RWPE2 (cell line): ENCODE results near the gene RHBDF2.
"Not testable (repeated sequence)": the region's sequence is repeated elsewhere in the genome, so short reads cannot be mapped to it uniquely, and the experiment has no call there.

ENCODE experiments used
- ATAC-seq: fragments of 200-7000 bp; cut with Tn5 transposase; 3 replicates; pipeline ENCODE4 v1.9.1; 2021; ENCODE audit warnings: low read depth
- DNase-seq: peaks from one replicate; pipeline ENCODE4 v3.0.0-alpha.2; 2020; ENCODE audit warnings: low spot score
- H3K27ac ChIP-seq: fragments of 450-650 bp; 2 replicates; pipeline ENCODE4 v1.5.1; 2017; ENCODE audit warnings: mild to moderate bottlenecking; ENCODE audit not compliant: poor library complexity, severe bottlenecking
- H3K27me3 ChIP-seq: fragments of 250-450 bp; sonication (Bioruptor Pico); 2 replicates; pipeline ENCODE4 v1.5.1; 2021; ENCODE audit warnings: mild to moderate bottlenecking, moderate library complexity; ENCODE audit not compliant: insufficient read depth, poor library complexity, severe bottlenecking
- H3K36me3 ChIP-seq: fragments of 250-450 bp; sonication (Bioruptor Pico); 2 replicates; pipeline ENCODE4 v1.5.1; 2020; ENCODE audit warnings: low read depth, mild to moderate bottlenecking, moderate library complexity
- H3K4me1 ChIP-seq: fragments of 250-450 bp; sonication (Bioruptor Pico); 2 replicates; pipeline ENCODE4 v1.5.1; 2021; ENCODE audit warnings: mild to moderate bottlenecking, moderate library complexity; ENCODE audit not compliant: insufficient read depth, poor library complexity, severe bottlenecking
- H3K4me3 ChIP-seq: fragments of 250-450 bp; sonication (Bioruptor Pico); 2 replicates; pipeline ENCODE4 v1.5.1; 2021; ENCODE audit warnings: mild to moderate bottlenecking, moderate library complexity; ENCODE audit not compliant: severe bottlenecking
- H3K9me3 ChIP-seq: fragments of 250-450 bp; sonication (Bioruptor Pico); 2 replicates; pipeline ENCODE4 v1.5.1; 2021; ENCODE audit warnings: mild to moderate bottlenecking, moderate library complexity; ENCODE audit not compliant: severe bottlenecking
- TF ChIP-seq, protein P1 (sequence below): fragments of 450-650 bp; IDR thresholded peaks from one replicate; pipeline ENCODE4 v1.5.1; 2017; ENCODE audit warnings: mild to moderate bottlenecking, moderate library complexity; ENCODE audit not compliant: poor library complexity, severe bottlenecking

Gene RHBDF2

DNA sequence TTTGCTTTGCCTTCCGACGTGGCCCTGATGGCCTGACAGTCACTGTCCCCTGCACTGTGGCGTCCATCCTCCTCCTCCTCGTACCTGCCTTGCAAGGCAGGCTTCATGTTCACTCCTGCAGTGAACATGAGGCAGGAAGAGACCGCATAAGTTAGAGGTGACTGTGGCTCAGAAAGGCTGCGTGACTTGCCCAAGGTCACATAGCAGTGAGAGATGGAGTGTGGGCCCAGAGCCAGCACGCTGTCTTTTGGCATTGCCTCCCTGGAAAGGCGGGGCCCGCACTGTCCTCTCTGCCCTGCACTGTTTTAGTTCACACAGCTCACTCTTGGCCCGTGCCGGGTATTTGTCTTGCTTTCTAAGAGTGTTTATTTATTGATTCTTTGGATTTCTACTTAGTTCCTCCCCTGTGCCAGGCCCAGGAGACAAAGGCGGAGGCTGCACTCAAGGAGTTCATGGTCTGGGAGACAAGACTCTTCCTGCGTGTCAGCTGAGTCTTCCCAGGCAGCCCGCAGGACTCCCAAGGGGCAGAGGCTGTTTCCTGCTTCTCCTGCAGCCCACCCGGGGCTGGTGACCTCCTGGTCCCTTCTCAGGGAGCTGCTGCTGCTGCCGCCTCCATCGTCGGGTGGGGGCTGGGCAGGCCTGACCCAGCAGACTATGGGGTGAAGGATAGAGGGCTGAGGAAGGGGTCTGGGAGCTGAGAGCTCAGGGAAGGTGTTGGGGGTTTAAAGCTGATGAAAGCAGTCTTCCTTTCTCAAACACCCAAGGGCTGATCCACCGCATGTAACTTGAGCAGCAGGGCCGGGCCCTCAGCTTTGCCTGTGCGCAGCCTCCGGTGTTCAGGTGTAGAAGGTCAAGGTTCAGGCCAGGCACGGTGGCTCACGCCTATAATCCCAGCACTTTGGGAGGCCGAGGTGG lies 23.6 kb upstream of the RHBDF2 start:
- Histone ChIP-seq H3K27me3 (no peaks in the 10 kb centered on the region), H3K9me3 (no peaks in the 10 kb centered on the region), H3K4me1 (peaks cover 36% of the 10 kb centered on the region), H3K4me3 (no peak overlapping the region), H3K36me3 (no peaks in the 10 kb centered on the region), H3K27ac (peak overlapping the region; percentile 47)
- TF ChIP-seq, protein P1, sequence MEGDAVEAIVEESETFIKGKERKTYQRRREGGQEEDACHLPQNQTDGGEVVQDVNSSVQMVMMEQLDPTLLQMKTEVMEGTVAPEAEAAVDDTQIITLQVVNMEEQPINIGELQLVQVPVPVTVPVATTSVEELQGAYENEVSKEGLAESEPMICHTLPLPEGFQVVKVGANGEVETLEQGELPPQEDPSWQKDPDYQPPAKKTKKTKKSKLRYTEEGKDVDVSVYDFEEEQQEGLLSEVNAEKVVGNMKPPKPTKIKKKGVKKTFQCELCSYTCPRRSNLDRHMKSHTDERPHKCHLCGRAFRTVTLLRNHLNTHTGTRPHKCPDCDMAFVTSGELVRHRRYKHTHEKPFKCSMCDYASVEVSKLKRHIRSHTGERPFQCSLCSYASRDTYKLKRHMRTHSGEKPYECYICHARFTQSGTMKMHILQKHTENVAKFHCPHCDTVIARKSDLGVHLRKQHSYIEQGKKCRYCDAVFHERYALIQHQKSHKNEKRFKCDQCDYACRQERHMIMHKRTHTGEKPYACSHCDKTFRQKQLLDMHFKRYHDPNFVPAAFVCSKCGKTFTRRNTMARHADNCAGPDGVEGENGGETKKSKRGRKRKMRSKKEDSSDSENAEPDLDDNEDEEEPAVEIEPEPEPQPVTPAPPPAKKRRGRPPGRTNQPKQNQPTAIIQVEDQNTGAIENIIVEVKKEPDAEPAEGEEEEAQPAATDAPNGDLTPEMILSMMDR = no peak
- ATAC-seq (peak; percentile 37), DNase-seq (no peak)

DNA sequence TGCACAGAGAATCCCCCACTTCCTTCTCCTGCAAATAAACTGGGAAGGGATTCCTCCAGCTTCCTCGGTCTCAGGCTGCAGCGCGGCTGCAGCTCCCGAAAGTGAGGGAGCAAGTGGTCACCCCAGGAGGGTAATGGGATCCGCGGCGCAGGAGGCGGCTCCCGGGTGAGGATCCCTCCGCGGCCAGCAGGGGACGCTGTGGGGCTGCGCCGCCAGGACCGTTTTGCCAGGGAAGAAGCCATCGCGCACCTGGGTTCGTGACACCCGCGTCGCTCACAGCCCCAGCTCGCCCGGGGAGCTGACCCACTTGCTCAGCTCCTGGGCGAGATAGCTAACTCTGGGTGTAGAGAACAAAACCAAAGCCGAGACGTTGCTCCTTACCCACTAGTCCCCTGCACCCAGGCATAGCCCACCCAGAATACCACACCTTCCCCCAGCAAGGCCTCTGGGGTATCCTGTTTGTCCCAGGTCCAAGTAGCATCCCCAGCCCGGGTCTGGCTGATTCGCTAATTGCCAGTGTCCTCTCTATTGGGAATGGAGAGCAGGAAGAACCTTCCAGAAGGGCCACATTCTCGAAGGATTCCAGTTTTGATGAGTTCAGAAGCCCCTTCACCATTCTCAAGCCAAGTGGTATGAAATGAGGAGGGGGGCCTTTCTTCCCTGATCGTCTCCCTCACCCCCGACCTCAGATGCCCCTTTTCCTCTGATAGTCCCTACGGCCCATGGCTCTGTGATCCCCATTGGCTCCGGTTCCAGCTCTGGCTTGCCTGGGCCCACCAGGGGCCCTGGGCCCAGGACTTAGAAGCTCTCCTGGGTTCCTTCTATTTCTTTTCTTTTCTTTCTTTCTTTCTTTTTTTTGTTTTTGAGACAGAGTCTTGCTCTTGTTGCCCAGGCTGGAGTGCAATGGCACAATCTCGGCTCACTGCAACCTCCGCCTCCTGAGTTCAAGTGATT lies 22.1 kb upstream of the RHBDF2 start:
- H3K4me3 ChIP-seq = no peak overlapping the region
- H3K9me3 ChIP-seq = no peaks in the 10 kb centered on the region
- H3K4me1 ChIP-seq = peaks cover 22% of the 10 kb centered on the region
- H3K27ac ChIP-seq = no peak overlapping the region
- no peaks in the 10 kb centered on the region for H3K36me3 ChIP-seq
- peak; percentile 52 for ATAC-seq
- no peak for DNase-seq
- TF ChIP-seq, protein P1 = peak; percentile 99
- no peaks in the 10 kb centered on the region for H3K27me3 ChIP-seq

DNA sequence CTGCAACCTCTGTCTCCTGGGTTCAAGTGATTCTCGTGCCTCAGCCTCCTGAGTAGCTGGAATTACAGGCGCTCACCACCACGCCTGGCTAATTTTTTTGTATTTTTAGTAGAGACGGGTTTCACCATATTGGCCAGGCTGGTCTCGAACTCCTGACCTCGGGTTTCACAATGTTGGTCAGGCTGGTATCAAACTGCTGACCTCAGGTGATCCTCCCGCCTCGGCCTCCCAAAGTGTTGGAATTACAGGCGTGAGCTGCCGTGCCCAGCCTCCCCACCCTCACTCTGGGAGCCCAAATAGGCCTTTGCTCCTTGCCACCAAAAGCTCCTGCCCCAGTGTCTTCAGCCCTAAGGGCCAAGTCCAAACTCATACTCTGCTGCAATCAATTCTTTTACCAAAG lies 20.5 kb upstream of the RHBDF2 start:
- not testable (repeated sequence) for H3K27ac ChIP-seq, H3K27me3 ChIP-seq, DNase-seq, H3K4me3 ChIP-seq, H3K9me3 ChIP-seq, H3K36me3 ChIP-seq, ATAC-seq, H3K4me1 ChIP-seq

DNA sequence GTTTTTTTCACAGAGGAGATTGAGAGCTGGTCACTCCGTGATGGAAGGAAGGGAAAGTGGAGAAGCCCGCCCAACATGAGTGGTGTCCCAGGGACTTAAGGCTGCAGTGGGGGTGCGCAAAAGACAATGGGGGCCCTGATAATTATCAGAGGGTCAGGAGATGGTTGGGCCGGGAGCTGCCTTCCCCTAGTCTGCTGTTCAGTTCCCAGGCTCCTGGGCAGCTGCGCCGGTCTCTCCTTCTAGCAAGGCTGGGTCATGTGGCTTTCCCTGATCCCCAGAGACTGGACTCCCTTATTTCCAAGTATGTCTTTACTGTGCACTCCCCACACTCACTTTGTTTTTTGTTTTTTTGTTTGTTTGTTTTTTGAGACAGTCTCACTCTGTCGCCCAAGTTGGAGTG lies 20.0 kb upstream of the RHBDF2 start:
- no peaks in the 10 kb centered on the region for H3K36me3 ChIP-seq
- no peak for ATAC-seq

More for the DNA sequence above, 20.0 kb upstream of the RHBDF2 start:
- H3K9me3 ChIP-seq = no peaks in the 10 kb centered on the region
- H3K4me1 ChIP-seq = peaks cover 10% of the 10 kb centered on the region
- TF ChIP-seq, protein P1 = no peak
- DNase-seq = no peak
- H3K27ac ChIP-seq = no peak overlapping the region
- H3K27me3 ChIP-seq = no peaks in the 10 kb centered on the region
- H3K4me3 ChIP-seq = no peak overlapping the region
